SK-N-SH (cell line): ENCODE measurements around the gene ATP5PD. TPM values are rescaled to one million over a fixed set of nuclear protein-coding genes. Genes with fewer than 3 reads are reported as not detected.

Experiments
- CTCF ChIA-PET: fragments of 300-600, 350-600 bp; formaldehyde crosslinking; extraction: SDS; loops from one replicate; lab custom pipeline; 2021; lab: Yijun Ruan, JAX
- POLR2A ChIA-PET: fragments of 350-600 bp; sonication (Branson Sonifier 250); formaldehyde crosslinking; extraction: SDS; loops from one replicate; lab custom pipeline; 2020; ENCODE audit warnings: antibody characterized with exemption, inconsistent platforms; lab: Yijun Ruan, JAX
- DNase-seq: peaks from one replicate; pipeline ENCODE4 v3.0.0; 2012
- H2AFZ ChIP-seq: fragments of 200-600 bp; sonication (generic); 2 replicates; pipeline ENCODE4 v1.8.1; 2016; ENCODE audit warnings: antibody characterized with exemption, mild to moderate bottlenecking, low read depth
- H3F3A ChIP-seq: fragments of 200-600 bp; sonication (generic); replicated peaks from 2 replicates; pipeline ENCODE3; 2016; ENCODE audit warnings: antibody characterized with exemption, mild to moderate bottlenecking; ENCODE audit not compliant: insufficient read depth
- H3K27ac ChIP-seq, 2 experiments: fragments of 200-500 bp in 1 of 2; fragments of 200-600 bp in 1 of 2; sonication (Bioruptor generic) in 1 of 2; sonication (generic), shearing (Covaris generic) in 1 of 2; 2 replicates each; pipeline versions ENCODE4 v1.5.1 to v1.6.1; 2014 to 2016; ENCODE audit warnings: low read depth in 2 of 2, inconsistent platforms in 1 of 2, low read length in 1 of 2, mild to moderate bottlenecking in 1 of 2, mixed read lengths in 1 of 2
- H3K27me3 ChIP-seq: fragments of 200-600 bp; sonication (generic), shearing (Covaris generic); 2 replicates; pipeline ENCODE4 v1.6.1; 2016; ENCODE audit warnings: mixed run types; ENCODE audit not compliant: insufficient read depth
- H3K36me3 ChIP-seq, 2 experiments: fragments of 200-500 bp in 1 of 2; fragments of 200-600 bp in 1 of 2; sonication (Bioruptor generic) in 1 of 2; sonication (generic) in 1 of 2; replicated peaks in 1 of 2; 2 replicates each; pipeline versions ENCODE3 to v1.5.1; 2014 to 2016; ENCODE audit warnings: low read length in 1 of 2, mild to moderate bottlenecking in 1 of 2; ENCODE audit not compliant: insufficient read depth in 2 of 2, control insufficient read depth in 1 of 2
- H3K4me1 ChIP-seq, 2 experiments: fragments of 200-500 bp in 1 of 2; fragments of 200-600 bp in 1 of 2; sonication (Bioruptor generic) in 1 of 2; sonication (generic), shearing (Covaris generic) in 1 of 2; 2 replicates each; pipeline versions ENCODE4 v1.5.1 to v1.6.1; 2014 to 2016; ENCODE audit warnings: low read depth in 1 of 2, low read length in 1 of 2, mixed run types in 1 of 2; ENCODE audit not compliant: insufficient read depth in 2 of 2, control insufficient read depth in 1 of 2
- H3K4me2 ChIP-seq: fragments of 200-600 bp; sonication (generic), shearing (Covaris generic); 2 replicates; pipeline ENCODE4 v1.6.1; 2017; ENCODE audit warnings: mixed run types
- H3K4me3 ChIP-seq, 2 experiments: fragments of 200-500 bp in 1 of 2; fragments of 200-600 bp in 1 of 2; sonication (Bioruptor generic) in 1 of 2; sonication (generic), shearing (Covaris generic) in 1 of 2; 2 replicates each; pipeline versions ENCODE4 v1.5.1 to v1.8.1; 2014 to 2016; ENCODE audit warnings: low read depth in 2 of 2, inconsistent platforms in 1 of 2, low read length in 1 of 2, mild to moderate bottlenecking in 1 of 2, mixed read lengths in 1 of 2, moderate library complexity in 1 of 2
- H3K79me2 ChIP-seq: fragments of 200-600 bp; sonication (generic); 2 replicates; pipeline ENCODE4 v1.8.1; 2017; ENCODE audit warnings: mild to moderate bottlenecking; ENCODE audit not compliant: insufficient read depth
- H3K9ac ChIP-seq: fragments of 200-600 bp; sonication (generic); 2 replicates; pipeline ENCODE4 v1.6.1; 2017; ENCODE audit warnings: mixed run types
- H3K9me2 ChIP-seq: fragments of 200-600 bp; sonication (generic); 2 replicates; pipeline ENCODE4 v1.6.1; 2017; ENCODE audit warnings: mixed run types
- H3K9me3 ChIP-seq: fragments of 200-600 bp; sonication (generic); 2 replicates; pipeline ENCODE4 v1.6.1; 2017; ENCODE audit warnings: mixed run types, mild to moderate bottlenecking, moderate library complexity
- H4K20me1 ChIP-seq: fragments of 200-600 bp; sonication (generic); 2 replicates; pipeline ENCODE4 v1.6.1; 2017; ENCODE audit warnings: mild to moderate bottlenecking, mixed run types; ENCODE audit not compliant: insufficient read depth
- EP300 ChIP-seq, 2 experiments: IDR thresholded peaks; 2 replicates each; pipeline versions ENCODE4 v1.4.0 to v1.6.1; 2012; ENCODE audit warnings: borderline replicate concordance in 1 of 2, low read depth in 1 of 2, low read length in 1 of 2
- EZH2phosphoT487 ChIP-seq: fragments of 200-600 bp; sonication (generic); IDR thresholded peaks from 2 replicates; pipeline ENCODE4 v1.6.1; 2017; ENCODE audit warnings: low read depth, mixed run types, mild to moderate bottlenecking, antibody characterized with exemption, moderate library complexity, borderline replicate concordance
- FOSL2 ChIP-seq: IDR thresholded peaks from 2 replicates; pipeline ENCODE4 v1.4.0; 2012; ENCODE audit warnings: low read depth, mild to moderate bottlenecking, moderate library complexity, borderline replicate concordance
- FOXJ3 ChIP-seq: sonication (generic); formaldehyde crosslinking; IDR thresholded peaks from 2 replicates; pipeline ENCODE4 v1.5.1; 2020; ENCODE audit warnings: mild to moderate bottlenecking, missing genetic modification reagents
- GABPA ChIP-seq: IDR thresholded peaks from 2 replicates; pipeline ENCODE4 v1.4.0; 2012; ENCODE audit warnings: low read depth, mild to moderate bottlenecking
- MEF2A ChIP-seq: IDR thresholded peaks from 2 replicates; pipeline ENCODE4 v1.4.0; 2012; ENCODE audit warnings: low read depth, borderline replicate concordance
- NFIC ChIP-seq: IDR thresholded peaks from 2 replicates; pipeline ENCODE4 v1.4.0; 2012; ENCODE audit warnings: borderline replicate concordance
- POLR2AphosphoS5 ChIP-seq: IDR thresholded peaks from 2 replicates; pipeline ENCODE4 v1.6.1; 2012; ENCODE audit warnings: low read depth, low read length
- RAD21 ChIP-seq: IDR thresholded peaks from 2 replicates; pipeline ENCODE4 v1.6.1; 2012; ENCODE audit warnings: mild to moderate bottlenecking, low read length
- RXRA ChIP-seq: IDR thresholded peaks from 2 replicates; pipeline ENCODE4 v1.4.0; 2012; ENCODE audit warnings: low read depth, mild to moderate bottlenecking, borderline replicate concordance
- SIN3A ChIP-seq: IDR thresholded peaks from 2 replicates; pipeline ENCODE4 v1.6.1; 2012; ENCODE audit warnings: low read depth, mild to moderate bottlenecking, low read length, moderate library complexity, borderline replicate concordance
- TAF1 ChIP-seq: IDR thresholded peaks from 2 replicates; pipeline ENCODE4 v1.6.1; 2012; ENCODE audit warnings: low read depth, mild to moderate bottlenecking, low read length, moderate library complexity, borderline replicate concordance
- TEAD4 ChIP-seq: IDR thresholded peaks from 2 replicates; pipeline ENCODE4 v1.4.0; 2012; ENCODE audit warnings: mild to moderate bottlenecking, borderline replicate concordance; ENCODE audit not compliant: insufficient read depth
- YY1 ChIP-seq: IDR thresholded peaks from 2 replicates; pipeline ENCODE4 v1.4.0; 2012; ENCODE audit warnings: low read depth, mild to moderate bottlenecking
- WGBS: methylation state at CpG from one replicate; pipeline ENCODE4 v1.1.6; 2017; ENCODE audit warnings: low lambda C conversion rate; 5-methylcytosine and 5-hydroxymethylcytosine counted together
- polyA plus RNA-seq, 3 experiments: library from polyadenylated mRNA; depleted of rRNA; stranded (reverse); fragments of >200 nt; gene quantifications; 2 replicates each; pipeline ENCODE4 v1.2.3, GENCODE V29; 2012
- TF ChIP-seq, protein P1 (sequence below): IDR thresholded peaks from 2 replicates; pipeline ENCODE4 v1.6.1; 2012; ENCODE audit warnings: mild to moderate bottlenecking, low read depth, low read length, moderate library complexity
- TF ChIP-seq, protein P2 (sequence below): fragments of 150-350 bp; IDR thresholded peaks from 2 replicates; pipeline ENCODE4 v1.6.1; 2016; ENCODE audit warnings: mild to moderate bottlenecking, low read depth, low read length
- TF ChIP-seq, protein P3 (sequence below): IDR thresholded peaks from 2 replicates; pipeline ENCODE4 v1.4.0; 2012; ENCODE audit warnings: low read depth
- TF ChIP-seq, protein P4 (sequence below): fragments of 150-350 bp; IDR thresholded peaks from 2 replicates; pipeline ENCODE4 v1.6.1; 2017; ENCODE audit warnings: antibody characterized with exemption, low read length, low read depth, borderline replicate concordance

ATP5PD gene
- polyA plus RNA-seq, 1 of the 3 experiments (the other 2 are of a cell fraction): 354 TPM

DNA sequence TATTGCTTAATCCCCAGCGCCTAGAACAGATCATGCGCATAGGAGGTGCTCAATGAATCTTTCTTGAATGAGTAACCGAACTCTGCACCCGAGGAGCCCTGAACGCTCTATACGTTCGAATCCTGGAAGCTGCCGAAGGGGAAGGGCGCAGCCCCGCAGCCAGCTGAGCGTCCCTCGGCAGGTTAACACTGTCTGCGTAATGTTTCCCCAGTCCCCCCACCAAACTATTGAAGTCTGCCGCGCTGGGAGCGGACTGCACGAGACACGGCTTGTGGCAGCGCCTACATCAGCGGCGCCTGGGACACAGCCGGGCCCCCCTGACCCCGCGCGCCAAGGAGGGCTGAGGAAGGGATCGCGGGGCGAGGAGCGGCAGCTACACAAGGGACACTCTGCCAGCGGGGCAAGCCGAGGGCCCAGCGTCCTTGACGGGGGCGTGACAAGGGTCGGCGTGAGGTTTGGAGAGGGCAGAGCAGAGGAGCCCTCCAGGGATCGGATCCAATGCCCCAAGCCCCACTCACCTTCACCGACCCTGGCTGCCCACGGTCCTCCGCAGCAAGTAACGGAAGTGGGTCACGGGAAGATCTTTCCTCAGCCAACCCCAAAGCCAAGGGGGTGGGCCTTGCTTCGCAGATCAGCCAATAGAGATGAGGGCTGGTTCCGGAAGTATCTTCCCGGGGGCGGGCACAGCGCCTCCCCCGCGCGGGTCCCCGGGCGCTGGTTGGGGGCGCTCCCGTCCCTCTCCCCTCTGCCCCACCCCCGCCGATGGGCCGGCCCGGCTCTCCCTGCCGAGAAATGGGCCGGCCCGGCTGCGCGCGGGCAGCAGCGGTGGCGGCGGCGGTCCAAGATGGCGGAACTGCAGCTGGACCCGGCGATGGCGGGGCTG lies at the start of gene ATP5PD, which contains the start of gene KCTD2 (continued):
- TF ChIP-seq, protein P1, sequence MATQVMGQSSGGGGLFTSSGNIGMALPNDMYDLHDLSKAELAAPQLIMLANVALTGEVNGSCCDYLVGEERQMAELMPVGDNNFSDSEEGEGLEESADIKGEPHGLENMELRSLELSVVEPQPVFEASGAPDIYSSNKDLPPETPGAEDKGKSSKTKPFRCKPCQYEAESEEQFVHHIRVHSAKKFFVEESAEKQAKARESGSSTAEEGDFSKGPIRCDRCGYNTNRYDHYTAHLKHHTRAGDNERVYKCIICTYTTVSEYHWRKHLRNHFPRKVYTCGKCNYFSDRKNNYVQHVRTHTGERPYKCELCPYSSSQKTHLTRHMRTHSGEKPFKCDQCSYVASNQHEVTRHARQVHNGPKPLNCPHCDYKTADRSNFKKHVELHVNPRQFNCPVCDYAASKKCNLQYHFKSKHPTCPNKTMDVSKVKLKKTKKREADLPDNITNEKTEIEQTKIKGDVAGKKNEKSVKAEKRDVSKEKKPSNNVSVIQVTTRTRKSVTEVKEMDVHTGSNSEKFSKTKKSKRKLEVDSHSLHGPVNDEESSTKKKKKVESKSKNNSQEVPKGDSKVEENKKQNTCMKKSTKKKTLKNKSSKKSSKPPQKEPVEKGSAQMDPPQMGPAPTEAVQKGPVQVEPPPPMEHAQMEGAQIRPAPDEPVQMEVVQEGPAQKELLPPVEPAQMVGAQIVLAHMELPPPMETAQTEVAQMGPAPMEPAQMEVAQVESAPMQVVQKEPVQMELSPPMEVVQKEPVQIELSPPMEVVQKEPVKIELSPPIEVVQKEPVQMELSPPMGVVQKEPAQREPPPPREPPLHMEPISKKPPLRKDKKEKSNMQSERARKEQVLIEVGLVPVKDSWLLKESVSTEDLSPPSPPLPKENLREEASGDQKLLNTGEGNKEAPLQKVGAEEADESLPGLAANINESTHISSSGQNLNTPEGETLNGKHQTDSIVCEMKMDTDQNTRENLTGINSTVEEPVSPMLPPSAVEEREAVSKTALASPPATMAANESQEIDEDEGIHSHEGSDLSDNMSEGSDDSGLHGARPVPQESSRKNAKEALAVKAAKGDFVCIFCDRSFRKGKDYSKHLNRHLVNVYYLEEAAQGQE: no peak
- TF ChIP-seq FOSL2 (no peak), YY1 (peak; percentile 89), RAD21 (no peak), TEAD4 (no peak), FOXJ3 (CRISPR knock-in tag) (no peak), EZH2phosphoT487 (no peak)
- TF ChIP-seq, protein P2, sequence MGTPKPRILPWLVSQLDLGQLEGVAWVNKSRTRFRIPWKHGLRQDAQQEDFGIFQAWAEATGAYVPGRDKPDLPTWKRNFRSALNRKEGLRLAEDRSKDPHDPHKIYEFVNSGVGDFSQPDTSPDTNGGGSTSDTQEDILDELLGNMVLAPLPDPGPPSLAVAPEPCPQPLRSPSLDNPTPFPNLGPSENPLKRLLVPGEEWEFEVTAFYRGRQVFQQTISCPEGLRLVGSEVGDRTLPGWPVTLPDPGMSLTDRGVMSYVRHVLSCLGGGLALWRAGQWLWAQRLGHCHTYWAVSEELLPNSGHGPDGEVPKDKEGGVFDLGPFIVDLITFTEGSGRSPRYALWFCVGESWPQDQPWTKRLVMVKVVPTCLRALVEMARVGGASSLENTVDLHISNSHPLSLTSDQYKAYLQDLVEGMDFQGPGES: peak; percentile 83

DNA sequence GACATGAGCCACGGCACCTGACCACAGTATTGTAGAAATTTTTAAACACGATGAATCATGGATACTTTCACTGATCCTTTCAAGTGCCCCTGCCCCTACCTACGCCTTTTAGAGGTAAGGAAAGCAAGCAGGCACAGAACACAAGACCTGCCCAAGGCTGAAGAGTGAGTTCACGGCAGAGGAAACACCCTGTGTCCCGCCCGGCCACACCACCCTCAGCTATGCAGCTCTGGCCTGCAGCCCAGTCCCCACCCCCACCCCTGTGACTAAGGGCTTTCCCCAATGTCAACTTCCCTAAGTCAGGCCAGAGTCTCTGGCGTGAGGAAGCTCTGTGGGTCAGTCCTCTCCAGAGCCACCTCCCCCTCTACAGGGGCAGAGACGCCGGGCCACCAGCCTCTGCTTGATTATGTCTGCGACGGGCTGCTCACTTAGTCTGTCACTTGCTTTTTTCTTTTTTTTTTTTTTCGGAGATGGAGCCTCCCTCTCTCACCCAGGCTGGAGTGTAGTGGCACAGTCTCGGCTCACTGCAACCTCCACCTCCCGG lies 49.4 kb upstream of the ATP5PD start:
- WGBS: 61% methylated on average over 14 of the region's 14 CpGs
- ChIA-PET CTCF (interaction anchor here (1.0 to 3.0 kb wide), 3 partner anchors 9 to 134 kb away, joined by 3 to 43 read pairs (median 7); no protein-coding TSS in a partner anchor), POLR2A (no interaction called here)
- H2AFZ ChIP-seq: no peak overlapping the region; the same call in 1 of the 2 replicates
- H3K9me3 ChIP-seq: no peaks in the 10 kb centered on the region
- H3K9ac ChIP-seq: no peak overlapping the region
- peaks cover 2% of the 10 kb centered on the region for H3F3A ChIP-seq
- H3K79me2 ChIP-seq: no peaks in the 10 kb centered on the region
- H3K9me2 ChIP-seq: no peaks in the 10 kb centered on the region
- H4K20me1 ChIP-seq: no peaks in the 10 kb centered on the region
- no peak overlapping the region for H3K27ac ChIP-seq
- H3K4me1 ChIP-seq: peaks cover 0 to 2% of the 10 kb centered on the region in 2 experiments; a peak in 1 of 4 replicates
- H3K27me3 ChIP-seq: no peaks in the 10 kb centered on the region
- no peaks in the 10 kb centered on the region for H3K36me3 ChIP-seq
- no peak for DNase-seq
- H3K4me2 ChIP-seq: peak overlapping the region; percentile 42
- no peak overlapping the region for H3K4me3 ChIP-seq
- TF ChIP-seq MEF2A: no peak
- peak; percentile 93 for TF ChIP-seq NFIC
- TF ChIP-seq, protein P3, sequence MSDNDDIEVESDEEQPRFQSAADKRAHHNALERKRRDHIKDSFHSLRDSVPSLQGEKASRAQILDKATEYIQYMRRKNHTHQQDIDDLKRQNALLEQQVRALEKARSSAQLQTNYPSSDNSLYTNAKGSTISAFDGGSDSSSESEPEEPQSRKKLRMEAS: 0 out of 2 replicates have a peak, but pooled peaks have one; percentile 39
- TF ChIP-seq YY1: no peak
- TF ChIP-seq, protein P4, sequence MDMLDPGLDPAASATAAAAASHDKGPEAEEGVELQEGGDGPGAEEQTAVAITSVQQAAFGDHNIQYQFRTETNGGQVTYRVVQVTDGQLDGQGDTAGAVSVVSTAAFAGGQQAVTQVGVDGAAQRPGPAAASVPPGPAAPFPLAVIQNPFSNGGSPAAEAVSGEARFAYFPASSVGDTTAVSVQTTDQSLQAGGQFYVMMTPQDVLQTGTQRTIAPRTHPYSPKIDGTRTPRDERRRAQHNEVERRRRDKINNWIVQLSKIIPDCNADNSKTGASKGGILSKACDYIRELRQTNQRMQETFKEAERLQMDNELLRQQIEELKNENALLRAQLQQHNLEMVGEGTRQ: no peak
- TF ChIP-seq RXRA: no peak
- no peak for TF ChIP-seq TAF1
- no peak for TF ChIP-seq SIN3A
- TF ChIP-seq, protein P1: no peak
- no peak; a peak in 1 of 4 replicates for TF ChIP-seq EP300 (IDR thresholded peaks at IDR 0.05; ENCODE audit: borderline replicate concordance in 1 of 2, low read depth in 1 of 2, low read length in 1 of 2)
- TF ChIP-seq GABPA: no peak
- TF ChIP-seq POLR2AphosphoS5: peak; percentile 43; the same call in 1 of the 2 replicates
- TF ChIP-seq TEAD4: peak; percentile 70
- no peak for TF ChIP-seq EZH2phosphoT487
